GM21717 (cell line): ENCODE measurements around the gene GNG12.
"Not testable (repeated sequence)": the region's sequence is repeated elsewhere in the genome, so short reads cannot be mapped to it uniquely, and the experiment has no call there.

Source experiments
- ATAC-seq: cut with Tn5 transposase; IDR thresholded peaks from one replicate; pipeline ENCODE4 v1.9.1; 2021; ENCODE audit warnings: mild to moderate bottlenecking, moderate library complexity; ENCODE audit not compliant: unreplicated experiment

GNG12 gene

DNA sequence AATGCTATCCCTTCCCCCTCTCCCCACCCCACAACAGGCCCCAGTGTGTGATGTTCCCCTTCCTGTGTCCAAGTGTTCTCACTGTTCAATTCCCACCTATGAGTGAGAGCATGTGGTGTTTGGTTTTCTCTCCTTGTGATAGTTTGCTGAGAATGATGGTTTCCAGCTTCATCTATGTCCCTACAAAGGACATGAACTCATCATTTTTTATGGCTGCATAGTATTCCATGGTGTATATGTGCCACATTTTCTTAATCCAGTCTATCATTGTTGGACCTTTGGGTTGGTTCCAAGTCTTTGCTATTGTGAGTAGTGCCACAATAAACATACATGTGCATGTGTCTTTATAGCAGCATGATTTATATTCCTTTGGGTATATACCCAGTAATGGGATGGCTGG is 168.0 kb downstream of the GNG12 start:
- not testable (repeated sequence) for ATAC-seq

DNA sequence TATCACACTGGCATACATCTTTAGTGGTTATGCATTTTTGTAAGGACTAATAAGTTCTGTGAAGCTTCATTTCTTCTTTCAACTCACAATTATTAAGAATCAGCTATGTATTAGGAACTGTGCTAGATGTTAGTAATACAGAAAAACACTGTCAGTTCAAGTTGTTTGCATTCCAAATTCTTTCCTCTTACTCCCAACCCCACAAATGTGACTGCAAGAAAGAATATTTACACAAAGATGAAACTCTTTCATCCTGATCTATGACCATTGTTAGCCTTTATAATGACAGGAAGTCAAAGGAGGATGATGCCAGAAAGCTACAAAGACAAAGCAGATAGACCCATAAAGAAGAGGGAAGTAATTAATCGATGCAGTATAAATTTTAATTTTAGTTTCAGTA is 169.2 kb downstream of the GNG12 start:
- no peak for ATAC-seq

DNA sequence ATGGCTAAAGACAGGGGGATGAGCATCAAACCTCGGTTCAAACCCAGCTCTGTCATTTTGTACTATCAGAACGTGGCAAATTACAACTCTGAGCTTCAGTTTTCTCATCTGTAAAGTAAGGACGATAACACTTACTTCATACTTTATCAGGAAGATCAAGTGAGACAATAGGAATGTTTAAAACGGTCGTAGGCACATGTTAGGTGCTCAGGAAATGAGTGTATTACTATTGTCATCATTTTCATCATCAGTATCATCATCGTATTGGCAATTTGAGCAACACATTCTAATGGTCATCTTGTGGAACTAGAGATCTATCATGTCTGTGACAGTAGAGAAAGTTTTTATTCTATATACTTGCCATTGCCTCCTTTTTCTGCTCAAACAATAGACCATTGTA is 170.4 kb downstream of the GNG12 start:
- no peak for ATAC-seq

DNA sequence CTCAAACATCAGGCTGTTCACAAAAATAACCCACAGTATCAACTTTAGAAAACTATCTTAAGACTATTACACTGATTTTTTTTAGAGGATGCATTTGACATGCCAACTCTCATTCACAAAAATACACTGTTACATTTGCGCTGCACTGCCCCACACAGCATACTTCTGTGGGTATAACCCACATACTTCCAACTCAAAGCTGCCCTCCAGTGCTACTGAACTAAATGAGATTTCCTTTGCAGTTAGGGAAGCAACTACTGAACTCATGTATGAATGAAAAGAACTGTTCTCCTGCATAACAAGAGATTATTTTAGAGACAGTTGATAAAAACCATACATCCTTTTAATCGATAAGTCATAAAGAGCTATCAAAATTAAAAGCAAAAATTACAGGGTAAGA is 174.0 kb downstream of the GNG12 start:
- no peak for ATAC-seq

DNA sequence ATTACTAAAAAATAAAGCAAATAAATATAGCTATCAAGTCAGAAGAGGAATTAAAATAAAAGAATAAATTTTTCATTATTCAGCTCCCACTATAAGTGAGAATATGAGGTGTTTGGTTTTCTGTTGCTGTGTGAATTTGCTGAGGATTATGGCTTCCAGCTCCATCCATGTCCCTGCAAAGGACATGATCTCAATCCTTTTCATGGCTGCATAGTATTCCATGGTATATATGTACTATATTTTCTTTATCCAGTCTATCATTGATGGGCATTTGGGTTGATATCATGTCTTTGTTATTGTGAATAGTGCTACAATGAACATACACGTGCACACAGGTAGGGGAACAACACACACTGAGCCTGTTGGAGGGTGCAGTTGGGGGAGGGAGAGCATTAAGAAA is 176.1 kb downstream of the GNG12 start:
- ATAC-seq, result not testable (repeated sequence)

DNA sequence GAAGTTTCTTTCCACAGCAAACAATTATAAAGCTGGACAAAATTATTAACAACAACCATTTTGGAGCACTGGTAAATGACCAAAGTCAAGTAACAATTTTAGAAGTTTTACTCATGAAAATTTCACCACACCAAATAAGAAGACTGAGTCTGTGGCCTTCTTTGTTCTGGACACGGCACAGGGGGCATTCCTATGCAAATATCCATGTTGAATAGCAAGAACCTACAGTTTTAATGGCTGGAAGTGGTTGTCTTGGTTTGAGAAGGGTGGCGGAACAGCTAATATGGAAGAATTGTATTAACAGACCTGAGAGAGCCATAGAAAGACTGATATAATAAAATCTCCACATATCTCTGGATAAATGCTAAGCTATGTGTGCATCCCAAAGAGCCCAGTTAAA is 177.7 kb downstream of the GNG12 start:
- ATAC-seq, result no peak

DNA sequence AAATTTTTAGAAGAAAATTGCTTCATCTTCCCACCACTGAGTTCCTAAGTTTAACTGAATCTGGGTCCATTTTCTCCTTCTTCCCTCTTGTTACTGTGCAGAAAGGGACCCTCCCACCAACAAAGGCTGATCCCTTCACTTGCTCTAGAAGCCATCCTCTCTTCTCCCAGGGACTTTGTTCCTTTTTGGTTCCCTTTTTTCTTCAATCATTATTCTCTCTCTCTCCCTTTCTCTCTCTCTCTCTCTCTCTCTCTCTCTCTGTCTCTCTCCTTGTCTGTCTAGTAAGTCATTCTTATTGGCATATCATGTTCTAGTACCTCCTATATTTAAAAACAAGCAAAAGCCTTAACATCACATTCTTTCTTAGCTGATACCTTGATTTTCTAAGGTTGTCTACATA is 180.0 kb downstream of the GNG12 start:
- no peak for ATAC-seq

DNA sequence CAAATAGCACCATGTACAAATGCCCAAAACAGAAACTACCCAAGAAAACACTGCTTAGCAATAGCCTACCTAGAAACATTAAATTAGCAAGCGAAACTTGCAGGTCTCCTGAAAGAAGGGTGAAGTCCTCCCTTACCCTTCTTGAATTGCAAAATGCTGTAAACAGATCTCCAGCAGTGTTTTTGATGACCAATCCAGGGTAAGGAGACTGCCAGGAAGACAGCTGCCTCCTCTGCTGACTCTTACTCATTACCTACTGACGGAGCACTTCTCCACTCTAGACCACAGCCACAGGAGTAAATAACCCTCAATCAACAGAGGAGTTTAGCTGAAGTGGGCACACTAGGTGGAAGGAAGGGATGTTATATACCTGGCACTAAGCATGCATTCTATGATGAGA is 180.5 kb downstream of the GNG12 start:
- no peak for ATAC-seq
